ENCODE results near the gene COX15.
"Not testable (repeated sequence)": the region's sequence is repeated elsewhere in the genome, so short reads cannot be mapped to it uniquely, and the experiment has no call there.

The COX15 gene

GRCh38 chr10:99740260-99740659 is 8.3 kb upstream of the COX15 start:
- DNase-seq, result no peak

DNA sequence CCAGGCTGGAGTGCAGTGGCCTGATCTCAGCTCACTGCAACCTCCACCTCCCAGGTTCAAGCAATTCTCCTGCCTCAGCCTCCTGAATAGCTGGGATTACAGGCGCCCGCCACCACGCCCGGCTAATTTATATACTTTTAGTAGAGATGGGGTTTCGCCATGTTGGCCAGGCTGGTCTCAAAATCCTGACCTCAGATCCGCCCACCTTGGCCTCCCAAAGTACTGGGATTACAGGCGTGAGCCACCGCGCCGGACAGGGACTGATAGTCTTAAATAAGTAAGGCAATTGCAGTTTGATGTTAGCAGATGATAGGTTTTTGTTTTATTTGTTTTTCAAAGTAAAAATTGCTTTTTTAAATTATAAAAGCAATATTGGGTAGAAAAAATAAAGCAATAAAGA is 2.2 kb upstream of the COX15 start:
- DNase-seq, result not testable (repeated sequence)

DNA sequence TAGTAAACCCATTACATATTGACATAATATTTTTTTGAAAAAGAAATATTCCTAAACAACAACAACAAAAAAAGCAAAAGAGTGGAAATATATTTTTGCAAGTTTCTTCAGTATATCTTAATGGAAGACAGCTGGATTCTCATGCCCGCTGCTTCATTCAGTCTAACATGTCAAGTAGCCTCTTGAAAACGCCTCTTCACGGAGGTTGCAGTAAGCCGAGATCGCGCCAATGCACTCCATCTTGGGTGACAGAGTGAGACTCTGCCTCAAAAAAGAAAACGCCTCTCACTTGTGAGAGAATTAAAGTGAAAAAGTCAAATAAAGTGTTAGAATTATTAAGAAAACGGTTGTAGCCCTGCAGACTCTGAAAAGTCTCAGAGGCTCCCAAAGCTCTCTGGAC is 1.4 kb upstream of the COX15 start:
- no peak for DNase-seq

DNA sequence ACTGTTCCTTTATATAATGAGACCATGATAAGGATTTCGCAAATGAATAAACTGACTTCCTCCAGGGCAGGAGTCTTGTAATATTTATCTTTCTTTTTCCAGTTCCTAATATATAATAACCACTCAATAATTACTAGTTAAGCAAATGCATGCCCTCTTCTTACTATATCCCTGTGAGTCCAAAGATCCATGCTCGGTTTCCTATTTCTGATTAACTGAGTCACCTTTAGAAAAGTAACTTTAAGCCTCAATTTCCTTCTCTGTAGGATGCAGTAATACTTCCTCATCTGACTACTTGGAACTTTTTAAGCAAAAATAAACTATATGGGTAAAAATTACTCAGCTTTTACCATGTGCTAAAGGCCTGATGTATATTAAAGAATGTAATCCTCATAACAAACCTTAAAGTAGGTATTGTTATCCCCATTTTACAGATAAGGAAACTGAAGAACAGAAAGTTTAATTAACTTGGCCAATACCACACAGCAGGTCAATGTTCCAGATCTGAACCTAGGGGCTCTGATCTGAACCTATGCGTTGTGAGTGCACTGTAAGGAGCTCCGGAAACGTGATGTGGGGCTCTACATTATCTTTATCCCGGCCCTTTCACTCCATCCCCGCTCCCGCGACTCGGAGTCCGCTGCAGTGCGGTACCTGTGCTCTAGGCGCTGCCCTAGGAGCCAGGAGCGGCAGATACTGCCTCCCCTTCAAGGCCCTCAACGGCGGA is 458 bp downstream of the COX15 start:
- DNase-seq, result no peak

- DNase-seq, result no peak
Measured at GRCh38 chr10:99730026-99730425, 1.9 kb downstream of the COX15 start.

- DNase-seq, result no peak
Measured at GRCh38 chr10:99720387-99720786, 11.5 kb downstream of the COX15 start.

- no peak for DNase-seq
Measured at GRCh38 chr10:99714446-99714845, 17.5 kb downstream of the COX15 start.

- DNase-seq, result no peak
Measured at GRCh38 chr10:99711129-99711719, 20.7 kb downstream of the COX15 start.

- DNase-seq, result no peak
Measured at GRCh38 chr10:99709480-99710229, 22.3 kb downstream of the COX15 start.

GRCh38 chr10:99708428-99709012 is 23.4 kb downstream of the COX15 start:
- DNase-seq, result no peak

- no peak for DNase-seq
Measured at GRCh38 chr10:99700649-99701048, 31.3 kb downstream of the COX15 start.

GRCh38 chr10:99698504-99699080 is 33.3 kb downstream of the COX15 start:
- DNase-seq, result no peak

- DNase-seq, result no peak
Measured at GRCh38 chr10:99695761-99696160, 36.2 kb downstream of the COX15 start.

- DNase-seq, result no peak
Measured at GRCh38 chr10:99693933-99694583, 37.9 kb downstream of the COX15 start.

DNA sequence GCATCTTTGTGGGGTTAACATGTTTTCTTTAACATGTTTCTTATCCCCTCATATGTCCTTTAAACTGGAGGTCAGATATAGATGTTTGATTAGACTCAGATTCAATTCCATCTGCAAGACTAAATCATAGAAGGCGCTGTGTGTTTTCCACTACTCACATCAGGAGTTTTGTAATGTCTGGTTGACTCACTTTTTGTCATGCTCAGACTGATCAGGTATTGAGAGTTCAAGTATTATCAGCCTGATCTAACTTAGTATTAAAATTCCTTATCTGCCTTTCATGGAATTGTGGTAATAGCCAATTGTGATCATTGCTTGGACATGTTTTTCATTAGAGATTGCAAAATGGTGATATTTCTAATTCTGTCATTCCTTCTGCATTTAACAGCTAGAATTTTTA is 42.5 kb downstream of the COX15 start:
- no peak for DNase-seq

- no peak for DNase-seq
Measured at GRCh38 chr10:99685597-99685967, 46.3 kb downstream of the COX15 start.

- no peak for DNase-seq
Measured at GRCh38 chr10:99682752-99683151, 49.2 kb downstream of the COX15 start.

Data from DMS 273 treated with DMSO at 0.1 percent for 48 hours (cell line).